Measurements from ENCODE around the gene PDCD6IP.

Gene PDCD6IP

DNA sequence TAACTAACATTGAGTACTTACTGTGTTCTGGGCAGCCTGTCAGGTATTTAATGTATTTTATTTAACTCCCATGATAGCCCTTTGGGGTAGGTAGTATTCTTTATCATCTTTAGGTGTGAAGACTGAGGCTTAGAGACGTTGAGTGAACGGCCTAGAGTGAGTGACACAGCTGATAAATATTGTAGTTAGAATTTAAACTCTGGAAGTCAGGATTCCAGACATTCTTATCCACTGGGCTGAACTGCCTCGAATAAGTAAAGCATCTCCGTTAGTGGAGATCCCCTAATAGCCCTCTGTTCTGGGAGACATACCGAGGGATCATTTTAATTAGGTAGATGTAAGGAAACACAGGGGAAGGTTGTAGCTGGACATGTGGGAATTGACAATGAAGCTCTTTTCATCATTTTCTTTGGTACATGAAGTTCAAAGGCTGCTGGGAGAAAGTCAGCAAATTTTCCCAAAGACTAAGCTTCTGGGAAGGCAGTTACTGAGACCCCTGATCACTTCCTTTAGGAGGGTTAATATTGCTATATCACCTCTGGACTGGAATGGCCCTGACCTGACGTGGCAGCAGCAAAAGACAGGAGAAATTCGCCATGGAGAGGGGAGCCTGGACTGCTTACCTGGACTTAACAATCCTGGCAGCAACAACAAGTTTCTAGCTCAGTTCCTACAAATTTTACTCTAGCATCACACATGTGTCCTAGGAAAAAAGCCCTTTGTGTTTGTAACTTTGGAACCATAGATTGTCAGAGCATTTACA, 11.7 kb upstream of the PDCD6IP start:
- Histone ChIP-seq H3K9me3 (ENCODE audit: insufficient read depth, low read length) (no peaks in the 10 kb centered on the region), H3K4me3 (ENCODE audit: insufficient read length, low read depth) (no peak overlapping the region), H3K27me3 (ENCODE audit: insufficient read depth, insufficient read length) (no peaks in the 10 kb centered on the region), H3K9ac (ENCODE audit: insufficient read length, low read depth) (peak overlapping the region; percentile 32), H3K4me1 (ENCODE audit: insufficient read depth, insufficient read length) (no peaks in the 10 kb centered on the region), H3K36me3 (ENCODE audit: insufficient read depth, insufficient read length, low read length) (no peaks in the 10 kb centered on the region)
- no peak for TF ChIP-seq ZNF274 (IDR thresholded peaks at IDR 0.05; ENCODE audit: low read depth, low read length)
- no peak for TF ChIP-seq YY1 (IDR thresholded peaks at IDR 0.05; ENCODE audit: insufficient read depth, insufficient read length)
- no peak for TF ChIP-seq SUZ12 (IDR thresholded peaks at IDR 0.05; ENCODE audit: extremely low read depth, insufficient read depth, insufficient read length)
- no peak for DNase-seq (ENCODE audit: low read depth, low spot score)

DNA sequence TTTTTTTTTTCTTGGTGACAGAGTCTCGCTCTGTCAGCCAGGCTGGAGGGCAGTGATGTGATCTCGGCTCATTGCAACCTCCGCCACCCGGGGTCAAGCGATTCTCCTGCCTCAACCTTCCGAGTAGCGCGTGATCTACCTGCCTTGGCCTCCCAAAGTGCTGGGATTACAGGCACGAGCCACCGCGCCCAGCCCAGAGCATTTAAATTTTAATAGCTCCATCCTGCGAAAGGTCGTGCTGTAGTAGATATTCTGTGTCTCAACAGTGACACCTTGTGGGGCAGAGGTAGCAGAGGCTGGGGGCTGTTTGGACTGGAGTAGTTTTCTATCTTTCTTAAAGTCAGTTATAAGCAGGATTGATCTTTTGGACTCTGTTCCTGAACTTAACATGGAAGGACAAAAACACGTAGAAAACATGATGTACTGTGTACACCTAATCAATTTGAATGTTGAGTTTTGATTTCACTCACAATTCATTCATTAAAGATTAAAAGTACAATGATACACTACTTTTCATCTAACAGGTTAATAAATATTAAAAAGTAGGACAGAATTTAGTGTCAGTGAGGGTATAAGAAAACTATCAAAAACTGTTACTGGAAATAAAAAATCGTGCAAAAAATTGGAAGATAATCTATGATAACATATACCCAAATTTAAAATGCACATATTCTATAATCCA, 11.0 kb upstream of the PDCD6IP start:
- peak overlapping the region; percentile 32 for H3K9ac ChIP-seq (ENCODE audit: insufficient read length, low read depth)
- peak; percentile 74 for DNase-seq (ENCODE audit: low read depth, low spot score)
- H3K4me3 ChIP-seq (ENCODE audit: insufficient read length, low read depth), result no peak overlapping the region
- no peaks in the 10 kb centered on the region for H3K27me3 ChIP-seq (ENCODE audit: insufficient read depth, insufficient read length)
- no peaks in the 10 kb centered on the region for H3K4me1 ChIP-seq (ENCODE audit: insufficient read depth, insufficient read length)
- no peaks in the 10 kb centered on the region for H3K36me3 ChIP-seq (ENCODE audit: insufficient read depth, insufficient read length, low read length)
- TF ChIP-seq YY1 (IDR thresholded peaks at IDR 0.05; ENCODE audit: insufficient read depth, insufficient read length) (no peak), SUZ12 (IDR thresholded peaks at IDR 0.05; ENCODE audit: extremely low read depth, insufficient read depth, insufficient read length) (no peak), ZNF274 (IDR thresholded peaks at IDR 0.05; ENCODE audit: low read depth, low read length) (no peak)
- H3K9me3 ChIP-seq (ENCODE audit: insufficient read depth, low read length), result no peaks in the 10 kb centered on the region

DNA sequence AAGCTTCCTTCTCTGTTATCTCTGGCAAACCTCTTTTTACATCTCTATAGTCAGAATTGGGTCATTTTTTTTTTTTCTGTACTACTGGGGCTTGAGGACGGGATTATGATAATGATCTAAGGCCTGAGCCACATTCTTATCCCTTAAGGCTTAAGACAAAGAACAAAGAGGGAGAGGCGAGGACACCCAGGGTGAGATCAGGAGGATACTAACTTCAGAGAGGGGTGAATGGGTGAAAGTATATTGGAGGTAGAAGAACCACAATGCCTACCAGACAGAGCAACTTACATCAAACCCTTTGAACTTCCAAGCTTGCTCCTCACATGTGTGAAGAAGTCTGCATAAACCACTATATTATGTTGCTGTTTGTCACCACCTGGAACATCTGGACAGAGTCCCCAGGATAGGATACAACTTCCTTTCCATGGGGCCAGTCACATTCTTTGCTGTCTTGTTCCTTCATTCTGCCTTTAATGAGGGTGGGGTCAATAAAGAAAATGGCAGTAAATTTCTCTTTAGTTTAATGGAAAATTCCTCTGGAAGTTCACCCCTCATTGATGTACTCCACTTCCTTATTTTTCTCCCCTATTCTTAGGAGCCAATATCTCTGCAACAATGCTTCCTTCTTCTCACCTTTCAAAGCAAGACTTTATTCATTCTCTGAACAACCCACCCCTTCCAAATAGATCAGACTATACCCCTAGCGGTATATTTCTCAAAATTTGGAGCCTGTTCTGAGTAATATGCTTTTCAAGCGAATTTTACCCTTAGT, 9.1 kb upstream of the PDCD6IP start:
- H3K4me1 ChIP-seq (ENCODE audit: insufficient read depth, insufficient read length), result no peaks in the 10 kb centered on the region
- no peaks in the 10 kb centered on the region for H3K36me3 ChIP-seq (ENCODE audit: insufficient read depth, insufficient read length, low read length)
- H3K4me3 ChIP-seq (ENCODE audit: insufficient read length, low read depth), result no peak overlapping the region
- no peaks in the 10 kb centered on the region for H3K9me3 ChIP-seq (ENCODE audit: insufficient read depth, low read length)
- no peaks in the 10 kb centered on the region for H3K27me3 ChIP-seq (ENCODE audit: insufficient read depth, insufficient read length)
- DNase-seq (ENCODE audit: low read depth, low spot score), result peak; percentile 83
- H3K9ac ChIP-seq (ENCODE audit: insufficient read length, low read depth), result no peak overlapping the region
- TF ChIP-seq SUZ12 (IDR thresholded peaks at IDR 0.05; ENCODE audit: extremely low read depth, insufficient read depth, insufficient read length) (no peak), YY1 (IDR thresholded peaks at IDR 0.05; ENCODE audit: insufficient read depth, insufficient read length) (no peak), ZNF274 (IDR thresholded peaks at IDR 0.05; ENCODE audit: low read depth, low read length) (no peak)

DNA sequence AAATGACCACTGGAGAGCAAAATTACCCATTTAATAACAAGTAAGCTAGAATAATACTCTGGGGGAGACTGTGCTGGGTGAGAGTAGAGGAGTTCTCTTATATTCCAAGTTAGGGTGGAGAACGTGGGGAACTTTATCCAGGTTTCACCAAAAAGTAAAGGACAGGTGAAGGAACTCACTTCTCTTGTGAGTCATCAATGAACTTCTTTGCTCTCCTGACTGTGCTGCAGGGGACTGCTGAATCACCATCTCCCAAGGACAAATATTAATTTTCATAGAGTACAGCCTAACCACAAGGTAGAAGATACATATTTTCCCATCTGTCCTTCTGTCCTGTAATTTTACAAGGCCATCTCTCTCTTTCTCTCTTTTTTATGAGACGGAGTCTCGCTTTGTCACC, 8.3 kb upstream of the PDCD6IP start:
- Histone ChIP-seq H3K27me3 (ENCODE audit: insufficient read depth, insufficient read length) (no peaks in the 10 kb centered on the region), H3K36me3 (ENCODE audit: insufficient read depth, insufficient read length, low read length) (peaks cover 2% of the 10 kb centered on the region), H3K4me1 (ENCODE audit: insufficient read depth, insufficient read length) (no peaks in the 10 kb centered on the region), H3K4me3 (ENCODE audit: insufficient read length, low read depth) (no peak overlapping the region), H3K9ac (ENCODE audit: insufficient read length, low read depth) (no peak overlapping the region), H3K9me3 (ENCODE audit: insufficient read depth, low read length) (no peaks in the 10 kb centered on the region)
- TF ChIP-seq SUZ12 (IDR thresholded peaks at IDR 0.05; ENCODE audit: extremely low read depth, insufficient read depth, insufficient read length), result no peak
- TF ChIP-seq ZNF274 (IDR thresholded peaks at IDR 0.05; ENCODE audit: low read depth, low read length), result no peak
- TF ChIP-seq YY1 (IDR thresholded peaks at IDR 0.05; ENCODE audit: insufficient read depth, insufficient read length), result no peak
- no peak for DNase-seq (ENCODE audit: low read depth, low spot score)

DNA sequence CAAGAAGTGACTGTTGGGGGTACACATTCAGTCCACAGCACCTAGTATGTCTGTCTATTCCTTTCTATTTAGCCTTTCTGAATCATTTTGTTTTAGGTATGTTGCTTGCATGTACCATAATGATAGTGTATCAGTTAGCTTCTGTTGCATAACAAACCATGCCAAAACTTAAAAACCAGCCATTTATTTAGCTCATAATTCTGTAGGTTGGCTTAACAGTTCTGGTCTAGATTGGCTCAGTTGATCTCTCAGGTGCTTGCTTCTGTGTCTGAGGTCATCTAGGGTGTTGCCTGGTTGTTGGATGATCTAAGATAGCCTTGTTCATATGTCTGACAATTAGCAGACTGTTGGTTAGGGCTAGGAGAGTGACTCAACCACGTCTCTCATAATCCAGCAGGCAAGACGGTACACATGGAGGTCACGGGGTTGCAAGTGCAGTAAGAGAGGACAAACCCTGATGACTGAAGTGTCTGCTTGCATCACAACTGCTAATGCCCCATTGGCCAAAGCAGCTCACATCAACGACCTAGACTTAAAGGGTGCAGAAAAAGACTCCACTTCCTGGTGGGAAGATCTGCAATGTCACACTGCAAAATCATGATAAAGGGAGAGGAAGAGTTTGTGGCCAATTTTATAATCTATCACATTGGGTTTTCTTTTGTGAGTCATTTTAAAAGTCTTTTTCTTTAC, 6.8 kb upstream of the PDCD6IP start:
- no peaks in the 10 kb centered on the region for H3K4me1 ChIP-seq (ENCODE audit: insufficient read depth, insufficient read length)
- H3K27me3 ChIP-seq (ENCODE audit: insufficient read depth, insufficient read length), result no peaks in the 10 kb centered on the region
- H3K9ac ChIP-seq (ENCODE audit: insufficient read length, low read depth), result no peak overlapping the region
- H3K36me3 ChIP-seq (ENCODE audit: insufficient read depth, insufficient read length, low read length), result peaks cover 7% of the 10 kb centered on the region
- TF ChIP-seq SUZ12 (IDR thresholded peaks at IDR 0.05; ENCODE audit: extremely low read depth, insufficient read depth, insufficient read length), result no peak
- TF ChIP-seq YY1 (IDR thresholded peaks at IDR 0.05; ENCODE audit: insufficient read depth, insufficient read length), result no peak
- no peak for TF ChIP-seq ZNF274 (IDR thresholded peaks at IDR 0.05; ENCODE audit: low read depth, low read length)
- DNase-seq (ENCODE audit: low read depth, low spot score), result no peak
- H3K4me3 ChIP-seq (ENCODE audit: insufficient read length, low read depth), result no peak overlapping the region
- no peaks in the 10 kb centered on the region for H3K9me3 ChIP-seq (ENCODE audit: insufficient read depth, low read length)

DNA sequence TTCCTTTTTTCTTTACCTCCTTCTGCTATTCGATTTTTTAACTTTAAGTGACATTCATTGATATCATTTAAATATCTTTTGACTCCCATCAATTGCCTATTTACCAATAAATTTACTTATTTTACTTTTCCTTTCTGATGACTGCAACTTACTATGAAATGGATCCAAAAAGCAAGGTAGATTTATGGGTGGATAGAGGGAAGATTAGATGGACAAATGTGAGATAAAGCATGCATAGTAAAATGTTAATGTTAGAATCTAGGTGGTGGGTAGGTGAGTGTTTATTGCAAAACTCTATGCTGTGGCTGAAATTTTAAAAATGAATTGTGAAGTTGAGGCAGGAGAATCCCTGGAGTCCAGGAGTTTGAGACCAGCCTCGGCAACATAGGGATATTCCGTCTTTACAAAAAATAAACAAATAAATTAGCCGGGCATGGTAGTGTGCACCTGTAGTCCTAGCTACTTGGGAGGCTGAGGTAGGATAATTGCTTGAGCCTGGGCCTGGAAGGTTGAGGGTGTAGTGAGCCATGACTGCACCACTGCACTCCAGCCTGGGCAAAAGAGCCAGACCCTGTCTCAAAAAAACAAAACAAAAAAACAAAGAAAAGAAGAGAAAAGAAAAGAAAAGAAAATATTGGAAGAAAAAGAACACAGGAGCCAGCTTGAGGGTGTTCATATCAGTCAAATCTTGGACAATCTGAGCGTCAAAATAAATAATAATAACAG, 6.1 kb upstream of the PDCD6IP start:
- Histone ChIP-seq H3K4me3 (ENCODE audit: insufficient read length, low read depth) (no peak overlapping the region), H3K27me3 (ENCODE audit: insufficient read depth, insufficient read length) (no peaks in the 10 kb centered on the region), H3K36me3 (ENCODE audit: insufficient read depth, insufficient read length, low read length) (peaks cover 7% of the 10 kb centered on the region), H3K9ac (ENCODE audit: insufficient read length, low read depth) (no peak overlapping the region), H3K4me1 (ENCODE audit: insufficient read depth, insufficient read length) (no peaks in the 10 kb centered on the region), H3K9me3 (ENCODE audit: insufficient read depth, low read length) (no peaks in the 10 kb centered on the region)
- DNase-seq (ENCODE audit: low read depth, low spot score), result no peak
- no peak for TF ChIP-seq YY1 (IDR thresholded peaks at IDR 0.05; ENCODE audit: insufficient read depth, insufficient read length)
- TF ChIP-seq SUZ12 (IDR thresholded peaks at IDR 0.05; ENCODE audit: extremely low read depth, insufficient read depth, insufficient read length), result no peak
- TF ChIP-seq ZNF274 (IDR thresholded peaks at IDR 0.05; ENCODE audit: low read depth, low read length), result no peak

All from NT2/D1 (cell line).